ENCODE measurements around the gene CYGB. TPM values are rescaled to one million over a fixed set of nuclear protein-coding genes. Genes with fewer than 3 reads are reported as not detected.

The CYGB gene
- total and polyA plus RNA-seq, 2 of the 13 experiments (the other 11 are each of a cell fraction or from before 2014, with no cell fraction given) = 18.9 to 27.1 TPM

- peak; percentile 24; the same call in 1 of the 2 replicates for TF ChIP-seq ZBED4 (CRISPR knock-in tag; IDR thresholded peaks at IDR 0.05; ENCODE audit: borderline replicate concordance)
- peak; percentile 65; the same call in 1 of the 2 replicates for TF ChIP-seq ZNF292 (CRISPR knock-in tag; IDR thresholded peaks at IDR 0.05; ENCODE audit: borderline replicate concordance, low read depth)
- no peak for TF ChIP-seq PBX2 (CRISPR knock-in tag; IDR thresholded peaks at IDR 0.05)
- 0 out of 2 replicates have a peak, but pooled peaks have one; percentile 25 for TF ChIP-seq ZIK1 (CRISPR knock-in tag; IDR thresholded peaks at IDR 0.05; ENCODE audit: borderline replicate concordance, low read depth)
- TF ChIP-seq RXRA (CRISPR knock-in tag; IDR thresholded peaks at IDR 0.05) = peak; percentile 70; the same call in 1 of the 2 replicates
- TF ChIP-seq ZNF646 (CRISPR knock-in tag; IDR thresholded peaks at IDR 0.05) = peak; percentile 50; the same call in 1 of the 2 replicates
- no peak for TF ChIP-seq HMGA1 (CRISPR knock-in tag; conservative IDR thresholded peaks at IDR 0.05)
- TF ChIP-seq ZBTB25 (CRISPR knock-in tag; IDR thresholded peaks at IDR 0.05) = peak; percentile 90
- TF ChIP-seq ZNF557 (CRISPR knock-in tag; IDR thresholded peaks at IDR 0.05) = 0 out of 2 replicates have a peak, but pooled peaks have one; percentile 52
- no peak for TF ChIP-seq ZUFSP (CRISPR knock-in tag; IDR thresholded peaks at IDR 0.05; ENCODE audit: borderline replicate concordance)
- TF ChIP-seq ZNF260 (CRISPR knock-in tag; IDR thresholded peaks at IDR 0.05; ENCODE audit: borderline replicate concordance, low read depth) = no peak
- TF ChIP-seq CEBPG (CRISPR knock-in tag; IDR thresholded peaks at IDR 0.05) = peak; percentile 98
Measured at GRCh38 chr17:76550712-76551615, 13.5 kb upstream of the CYGB start (continued).
